Mesothelial cell of epicardium (in vitro differentiated cells): Measurements from ENCODE around the gene RASGRF2. TPM values are rescaled to one million over a fixed set of nuclear protein-coding genes. Genes with fewer than 3 reads are reported as not detected.

Experiments
- DNase-seq, 2 experiments: peaks; one replicate each; pipeline ENCODE4 v3.0.0; 2021; ENCODE audit warnings: low spot score in 2 of 2; ENCODE audit not compliant: unreplicated experiment in 2 of 2
- H3K27ac Mint-ChIP-seq: 2 replicates; pipeline ENCODE4 v1.8.0; 2021; ENCODE audit warnings: mixed read lengths
- H3K27me3 Mint-ChIP-seq: 2 replicates; pipeline ENCODE4 v1.8.0; 2021; ENCODE audit warnings: low read depth, mixed read lengths
- H3K36me3 Mint-ChIP-seq: 2 replicates; pipeline ENCODE4 v1.8.0; 2021; ENCODE audit warnings: mixed read lengths
- H3K4me1 Mint-ChIP-seq: 2 replicates; pipeline ENCODE4 v1.8.0; 2021; ENCODE audit warnings: mixed read lengths
- H3K4me3 Mint-ChIP-seq: 2 replicates; pipeline ENCODE4 v1.8.0; 2021; ENCODE audit warnings: mild to moderate bottlenecking, moderate library complexity, mixed read lengths
- H3K9me3 Mint-ChIP-seq: 2 replicates; pipeline ENCODE4 v1.8.0; 2021; ENCODE audit warnings: mixed read lengths
- total RNA-seq: library from RNA; stranded (reverse); gene quantifications from 3 replicates; pipeline ENCODE4 v1.2.1, GENCODE V29; 2021
- TF ChIP-seq, protein P1 (sequence below): fragments of 200-600 bp; sonication (generic); IDR thresholded peaks from one replicate; pipeline ENCODE4 v1.5.0; 2021; ENCODE audit warnings: antibody characterized with exemption; ENCODE audit not compliant: unreplicated experiment

The RASGRF2 gene
- total RNA-seq, 1 donor from 2014 or later = 5.7 TPM

DNA sequence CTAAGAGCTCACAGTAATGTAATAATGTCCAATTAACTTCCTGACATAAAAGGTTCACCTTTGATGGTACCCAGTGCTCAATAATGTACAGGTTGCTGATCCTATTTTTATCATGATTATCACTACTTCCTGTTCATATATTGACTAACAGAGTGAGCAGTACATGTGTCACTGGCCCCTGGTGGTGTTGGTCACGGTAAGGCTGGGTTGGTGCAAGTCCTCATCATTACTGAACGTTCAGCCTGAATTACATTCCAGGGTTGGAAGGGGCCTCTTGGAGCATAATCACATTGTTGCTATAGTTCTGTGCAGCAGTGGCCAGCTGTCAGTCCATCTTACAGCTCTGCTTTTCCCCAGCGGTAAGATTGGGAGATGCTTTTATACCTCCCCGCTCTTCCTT, 248.7 kb downstream of the RASGRF2 start:
- H3K27me3 Mint-ChIP-seq = no peaks in the 10 kb centered on the region
- H3K36me3 Mint-ChIP-seq = peaks cover 2% of the 10 kb centered on the region
- no peak overlapping the region for H3K27ac Mint-ChIP-seq
- no peak overlapping the region for H3K4me3 Mint-ChIP-seq
- TF ChIP-seq, protein P1, sequence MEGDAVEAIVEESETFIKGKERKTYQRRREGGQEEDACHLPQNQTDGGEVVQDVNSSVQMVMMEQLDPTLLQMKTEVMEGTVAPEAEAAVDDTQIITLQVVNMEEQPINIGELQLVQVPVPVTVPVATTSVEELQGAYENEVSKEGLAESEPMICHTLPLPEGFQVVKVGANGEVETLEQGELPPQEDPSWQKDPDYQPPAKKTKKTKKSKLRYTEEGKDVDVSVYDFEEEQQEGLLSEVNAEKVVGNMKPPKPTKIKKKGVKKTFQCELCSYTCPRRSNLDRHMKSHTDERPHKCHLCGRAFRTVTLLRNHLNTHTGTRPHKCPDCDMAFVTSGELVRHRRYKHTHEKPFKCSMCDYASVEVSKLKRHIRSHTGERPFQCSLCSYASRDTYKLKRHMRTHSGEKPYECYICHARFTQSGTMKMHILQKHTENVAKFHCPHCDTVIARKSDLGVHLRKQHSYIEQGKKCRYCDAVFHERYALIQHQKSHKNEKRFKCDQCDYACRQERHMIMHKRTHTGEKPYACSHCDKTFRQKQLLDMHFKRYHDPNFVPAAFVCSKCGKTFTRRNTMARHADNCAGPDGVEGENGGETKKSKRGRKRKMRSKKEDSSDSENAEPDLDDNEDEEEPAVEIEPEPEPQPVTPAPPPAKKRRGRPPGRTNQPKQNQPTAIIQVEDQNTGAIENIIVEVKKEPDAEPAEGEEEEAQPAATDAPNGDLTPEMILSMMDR = no peak
- no peaks in the 10 kb centered on the region for H3K9me3 Mint-ChIP-seq
- H3K4me1 Mint-ChIP-seq = peaks cover 8% of the 10 kb centered on the region
- no peak for DNase-seq

DNA sequence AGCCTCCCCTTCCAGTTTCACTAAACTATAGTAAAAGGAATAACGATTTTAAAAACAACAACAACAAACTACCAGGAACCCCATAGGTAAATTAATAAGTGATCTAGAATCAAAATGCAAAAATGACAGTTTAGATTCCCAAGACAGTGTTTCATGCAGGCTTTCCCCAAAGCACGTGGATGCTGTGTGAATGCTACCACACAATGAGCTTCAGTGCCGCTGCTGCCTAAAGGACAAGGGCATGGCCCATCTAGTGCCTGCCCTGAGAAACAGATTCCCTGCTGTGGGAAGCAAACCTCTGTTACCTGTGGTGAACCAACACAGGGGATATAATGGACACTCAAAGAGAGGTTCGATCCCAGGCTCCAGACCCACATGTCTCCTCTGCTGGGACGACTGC, 249.2 kb downstream of the RASGRF2 start:
- TF ChIP-seq, protein P1 = no peak
- no peak overlapping the region for H3K27ac Mint-ChIP-seq
- H3K4me3 Mint-ChIP-seq = no peak overlapping the region
- no peaks in the 10 kb centered on the region for H3K9me3 Mint-ChIP-seq
- H3K36me3 Mint-ChIP-seq = peaks cover 2% of the 10 kb centered on the region
- H3K27me3 Mint-ChIP-seq = no peaks in the 10 kb centered on the region
- DNase-seq = no peak
- peaks cover 3% of the 10 kb centered on the region for H3K4me1 Mint-ChIP-seq

DNA sequence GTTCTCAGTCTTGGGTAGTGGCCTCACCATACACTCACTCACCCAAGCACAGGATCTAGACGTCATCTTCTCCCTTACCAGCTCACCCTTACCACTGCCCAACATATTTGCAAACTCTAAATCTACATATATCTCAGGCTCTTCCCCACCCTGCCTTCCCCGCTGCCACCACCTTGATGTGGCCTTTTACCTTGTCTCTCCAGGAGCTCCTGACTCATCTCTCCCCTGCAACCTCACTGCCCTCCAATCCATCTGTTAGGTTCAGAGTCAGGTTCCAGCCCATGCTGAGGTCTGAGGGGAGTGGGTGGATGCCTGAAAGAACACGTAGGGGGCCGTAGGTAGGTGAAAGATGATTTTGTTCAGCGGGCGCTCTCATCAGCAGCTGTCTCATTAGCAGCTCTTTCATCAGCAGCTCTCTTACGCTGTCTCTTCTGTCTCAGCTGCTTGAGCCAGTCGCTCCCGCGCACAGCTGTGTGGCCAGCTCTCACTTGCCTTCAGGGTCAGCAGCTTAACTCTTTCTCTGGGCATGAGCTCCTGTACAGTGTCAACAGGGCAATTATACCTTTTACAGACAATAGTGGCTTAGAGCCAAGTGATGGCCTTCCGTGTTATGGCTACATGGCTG, 249.8 kb downstream of the RASGRF2 start:
- no peak for DNase-seq
- TF ChIP-seq, protein P1 = no peak
- peaks cover 2% of the 10 kb centered on the region for H3K36me3 Mint-ChIP-seq
- H3K27me3 Mint-ChIP-seq = no peaks in the 10 kb centered on the region
- H3K4me3 Mint-ChIP-seq = no peak overlapping the region
- no peaks in the 10 kb centered on the region for H3K9me3 Mint-ChIP-seq
- H3K4me1 Mint-ChIP-seq = no peaks in the 10 kb centered on the region
- H3K27ac Mint-ChIP-seq = no peak overlapping the region

DNA sequence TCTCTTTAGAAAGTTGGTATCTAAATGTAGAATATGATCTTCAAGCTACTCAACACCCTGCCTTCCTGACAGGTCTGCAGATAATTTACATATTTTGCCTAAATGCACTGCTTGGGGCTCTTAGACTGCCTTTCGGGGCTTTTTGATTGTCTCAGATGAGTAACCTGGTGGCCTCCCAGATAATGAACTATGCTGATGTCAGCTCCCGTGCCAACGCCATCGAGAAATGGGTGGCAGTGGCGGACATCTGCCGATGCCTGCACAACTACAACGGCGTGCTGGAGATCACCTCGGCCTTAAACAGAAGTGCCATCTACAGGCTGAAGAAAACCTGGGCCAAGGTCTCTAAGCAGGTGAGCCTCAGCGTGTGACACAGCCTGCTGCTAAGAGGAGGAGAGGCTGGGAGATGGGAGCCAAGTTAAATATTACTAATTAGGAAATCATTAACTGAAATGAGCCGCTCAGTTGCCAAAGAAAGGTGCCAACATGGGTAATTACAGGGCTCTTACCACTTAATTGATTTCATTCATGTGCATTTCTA, 252.1 kb downstream of the RASGRF2 start:
- no peaks in the 10 kb centered on the region for H3K4me1 Mint-ChIP-seq

DNA sequence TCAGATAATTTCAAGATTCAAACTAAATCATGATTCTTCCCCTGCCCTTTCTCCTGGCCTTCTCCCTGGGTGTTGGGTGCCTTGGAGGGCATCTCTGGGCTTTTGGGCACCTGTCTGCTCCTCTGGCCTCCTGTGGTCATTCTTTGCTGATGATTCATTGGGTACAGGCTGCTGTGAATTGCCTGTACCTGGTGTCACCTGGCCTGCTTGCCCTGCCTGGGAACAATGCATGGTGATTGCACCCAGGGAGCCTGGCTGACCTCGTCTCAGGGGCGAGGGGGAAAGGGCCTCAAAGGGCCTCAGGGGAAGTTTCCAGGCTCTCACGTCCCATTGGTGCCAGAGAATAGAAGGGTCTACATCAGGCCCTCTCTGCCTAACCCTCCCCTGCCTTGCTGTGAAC, 252.9 kb downstream of the RASGRF2 start:
- Mint-ChIP-seq H3K27ac (no peak overlapping the region), H3K36me3 (peaks cover 2% of the 10 kb centered on the region), H3K4me1 (no peaks in the 10 kb centered on the region), H3K9me3 (peaks cover 1% of the 10 kb centered on the region), H3K27me3 (no peaks in the 10 kb centered on the region), H3K4me3 (no peak overlapping the region)
- TF ChIP-seq, protein P1 = no peak
- DNase-seq = no peak

More for the DNA sequence above, 252.1 kb downstream of the RASGRF2 start:
- Mint-ChIP-seq H3K27me3 (no peaks in the 10 kb centered on the region), H3K4me3 (no peak overlapping the region), H3K9me3 (no peaks in the 10 kb centered on the region), H3K27ac (no peak overlapping the region), H3K36me3 (peaks cover 2% of the 10 kb centered on the region)
- DNase-seq = no peak
- TF ChIP-seq, protein P1 = no peak
